NCI-H1436 treated with DMSO at 0.1 percent for 48 hours (cell line): ENCODE results near the gene ATF6.

ENCODE experiments used
- DNase-seq: peaks from one replicate; lab custom pipeline; 2025; lab: John Stamatoyannopoulos, UW

The ATF6 gene

GRCh38 chr1:161940866-161941591 lies 174.9 kb downstream of the ATF6 start:
- no peak for DNase-seq

- DNase-seq: no peak
These were observed 175.8 kb downstream of the ATF6 start for GRCh38 chr1:161941726-161942436.

GRCh38 chr1:161943737-161944136 lies 177.6 kb downstream of the ATF6 start:
- DNase-seq: no peak

- no peak for DNase-seq
These were observed 178.3 kb downstream of the ATF6 start for GRCh38 chr1:161944381-161944780.

GRCh38 chr1:161945306-161946060 lies 179.4 kb downstream of the ATF6 start:
- no peak for DNase-seq

- no peak for DNase-seq
These were observed 180.2 kb downstream of the ATF6 start for GRCh38 chr1:161946071-161946987.

GRCh38 chr1:161948435-161948834 lies 182.3 kb downstream of the ATF6 start:
- DNase-seq: no peak

GRCh38 chr1:161949548-161949947 lies 183.4 kb downstream of the ATF6 start:
- no peak for DNase-seq

- no peak for DNase-seq
These were observed 184.3 kb downstream of the ATF6 start for GRCh38 chr1:161950377-161950776.

- no peak for DNase-seq
These were observed 185.5 kb downstream of the ATF6 start for GRCh38 chr1:161951646-161952045.

GRCh38 chr1:161952607-161953172 lies 186.6 kb downstream of the ATF6 start:
- no peak for DNase-seq

GRCh38 chr1:161953256-161953920 lies 187.3 kb downstream of the ATF6 start:
- DNase-seq: no peak

- DNase-seq: no peak
These were observed 187.9 kb downstream of the ATF6 start for GRCh38 chr1:161954050-161954449.

- no peak for DNase-seq
These were observed 188.3 kb downstream of the ATF6 start for GRCh38 chr1:161954466-161954865.

GRCh38 chr1:161955606-161956005 lies 189.5 kb downstream of the ATF6 start:
- no peak for DNase-seq

GRCh38 chr1:161956097-161956496 lies 190.0 kb downstream of the ATF6 start:
- no peak for DNase-seq

- DNase-seq: no peak
These were observed 190.8 kb downstream of the ATF6 start for GRCh38 chr1:161956930-161957329.

- no peak for DNase-seq
These were observed 192.3 kb downstream of the ATF6 start for GRCh38 chr1:161958425-161958824.

GRCh38 chr1:161962091-161962887 lies 196.2 kb downstream of the ATF6 start:
- no peak for DNase-seq

GRCh38 chr1:161966067-161966466 lies 199.9 kb downstream of the ATF6 start:
- DNase-seq: no peak
